OCI-M2 (cell line): Measurements from ENCODE around the gene PPP6R1.

Experiments
- DNase-seq: peaks from one replicate; lab custom pipeline; 2025; ENCODE audit not compliant: unreplicated experiment; lab: John Stamatoyannopoulos, UW

PPP6R1 gene

GRCh38 chr19:55244004-55244680, 14.7 kb downstream of the PPP6R1 start:
- no peak for DNase-seq

- DNase-seq, result no peak
These were observed 16.3 kb downstream of the PPP6R1 start for GRCh38 chr19:55242517-55242916.

GRCh38 chr19:55241935-55242464, 16.8 kb downstream of the PPP6R1 start:
- DNase-seq, result no peak

- DNase-seq, result no peak
These were observed 17.5 kb downstream of the PPP6R1 start for GRCh38 chr19:55241143-55241934.

- no peak for DNase-seq
These were observed 18.1 kb downstream of the PPP6R1 start for GRCh38 chr19:55240713-55241020.

- no peak for DNase-seq
These were observed 19.8 kb downstream of the PPP6R1 start for GRCh38 chr19:55239004-55239403.

- no peak for DNase-seq
These were observed 20.8 kb downstream of the PPP6R1 start for GRCh38 chr19:55238030-55238429.

GRCh38 chr19:55232986-55233385, 25.8 kb downstream of the PPP6R1 start:
- no peak for DNase-seq

GRCh38 chr19:55232286-55232602, 26.6 kb downstream of the PPP6R1 start:
- DNase-seq, result no peak

- DNase-seq, result no peak
These were observed 27.2 kb downstream of the PPP6R1 start for GRCh38 chr19:55231391-55232285.

- DNase-seq, result no peak
These were observed 28.0 kb downstream of the PPP6R1 start for GRCh38 chr19:55230780-55231179.

GRCh38 chr19:55230329-55230728, 28.5 kb downstream of the PPP6R1 start:
- no peak for DNase-seq

GRCh38 chr19:55229789-55230182, 29.0 kb downstream of the PPP6R1 start:
- no peak for DNase-seq

GRCh38 chr19:55229145-55229788, 29.6 kb downstream of the PPP6R1 start:
- DNase-seq, result no peak

GRCh38 chr19:55228403-55229031, 30.3 kb downstream of the PPP6R1 start, which contains the start of gene TMEM86B:
TSS of gene TMEM86B (minus strand) at chr19:55228763. CDS start at chr19:55228741, 22 bp downstream.
- no peak for DNase-seq

- DNase-seq, result no peak
These were observed 30.8 kb downstream of the PPP6R1 start for GRCh38 chr19:55228015-55228391.

- DNase-seq, result no peak
These were observed 31.4 kb downstream of the PPP6R1 start for GRCh38 chr19:55227241-55228014.

GRCh38 chr19:55226788-55227187, 32.0 kb downstream of the PPP6R1 start:
- DNase-seq, result no peak

- no peak for DNase-seq
These were observed 32.5 kb downstream of the PPP6R1 start for GRCh38 chr19:55226273-55226672.

GRCh38 chr19:55225415-55225958, 33.3 kb downstream of the PPP6R1 start:
- DNase-seq, result no peak
